ENCODE results near the gene HS3ST1. TPM values are rescaled to one million over a fixed set of nuclear protein-coding genes. Genes with fewer than 3 reads are reported as not detected.

HS3ST1 gene
- total RNA-seq, 1 donor, result under 0.01 TPM

- Histone ChIP-seq H3K4me2 (ENCODE audit: insufficient read depth, low read length) (no peak overlapping the region), H3K79me2 (ENCODE audit: insufficient read depth, low read length) (no peaks in the 10 kb centered on the region), H3K36me3 (ENCODE audit: insufficient read depth, low read length) (no peaks in the 10 kb centered on the region), H3K27me3 (ENCODE audit: insufficient read depth, low read length) (no peaks in the 10 kb centered on the region), H3K27ac (ENCODE audit: low read depth, low read length) (no peak overlapping the region), H3K9me3 (ENCODE audit: low read depth, low read length) (no peaks in the 10 kb centered on the region), H3K4me3 (ENCODE audit: insufficient read depth, low read length) (no peak overlapping the region), H4K20me1 (ENCODE audit: insufficient read depth, low read length) (no peaks in the 10 kb centered on the region), H2AFZ (ENCODE audit: low read length) (no peak overlapping the region), H3K4me1 (ENCODE audit: insufficient read depth, low read length) (no peaks in the 10 kb centered on the region)
- no peak for TF ChIP-seq CTCF (IDR thresholded peaks at IDR 0.05; ENCODE audit: extremely low read depth, low read depth, low read length)
- DNase-seq (ENCODE audit: insufficient read length, low spot score, missing footprints), result no peak
These were observed 42.9 kb upstream of the HS3ST1 start for GRCh38 chr4:11471618-11472017.

DNA sequence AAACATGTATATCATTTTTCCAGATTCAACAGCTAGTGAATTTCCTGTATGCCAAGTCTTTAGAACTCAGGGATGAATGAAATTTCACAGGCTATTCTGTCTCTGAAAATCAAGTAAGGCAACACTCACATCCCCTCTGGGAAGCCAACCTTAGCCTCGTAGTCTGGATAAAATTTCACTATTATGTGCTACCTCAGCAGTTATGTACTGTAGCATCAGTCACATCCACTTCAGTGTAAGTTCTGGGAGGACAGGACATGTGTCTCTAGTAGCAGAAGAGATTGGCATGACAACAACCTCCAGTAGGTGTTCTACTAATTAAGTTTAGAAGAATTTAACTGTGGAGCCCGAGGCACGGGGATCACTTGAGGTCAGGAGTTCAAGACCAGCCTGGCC is 42.4 kb upstream of the HS3ST1 start:
- no peak for TF ChIP-seq CTCF (IDR thresholded peaks at IDR 0.05; ENCODE audit: extremely low read depth, low read depth, low read length)
- H2AFZ ChIP-seq (ENCODE audit: low read length), result no peak overlapping the region
- H3K36me3 ChIP-seq (ENCODE audit: insufficient read depth, low read length), result no peaks in the 10 kb centered on the region
- no peak overlapping the region for H3K4me2 ChIP-seq (ENCODE audit: insufficient read depth, low read length)
- H3K4me3 ChIP-seq (ENCODE audit: insufficient read depth, low read length), result no peak overlapping the region
- no peaks in the 10 kb centered on the region for H3K4me1 ChIP-seq (ENCODE audit: insufficient read depth, low read length)
- H3K9me3 ChIP-seq (ENCODE audit: low read depth, low read length), result no peaks in the 10 kb centered on the region
- no peaks in the 10 kb centered on the region for H3K27me3 ChIP-seq (ENCODE audit: insufficient read depth, low read length)
- no peak overlapping the region for H3K27ac ChIP-seq (ENCODE audit: low read depth, low read length)
- no peaks in the 10 kb centered on the region for H4K20me1 ChIP-seq (ENCODE audit: insufficient read depth, low read length)
- no peaks in the 10 kb centered on the region for H3K79me2 ChIP-seq (ENCODE audit: insufficient read depth, low read length)
- DNase-seq (ENCODE audit: insufficient read length, low spot score, missing footprints), result no peak

GRCh38 chr4:11470438-11471045 is 41.8 kb upstream of the HS3ST1 start:
- Histone ChIP-seq H3K27ac (ENCODE audit: low read depth, low read length) (no peak overlapping the region), H3K4me1 (ENCODE audit: insufficient read depth, low read length) (no peaks in the 10 kb centered on the region), H3K4me3 (ENCODE audit: insufficient read depth, low read length) (no peak overlapping the region), H3K79me2 (ENCODE audit: insufficient read depth, low read length) (no peaks in the 10 kb centered on the region), H3K27me3 (ENCODE audit: insufficient read depth, low read length) (no peaks in the 10 kb centered on the region), H3K9me3 (ENCODE audit: low read depth, low read length) (no peaks in the 10 kb centered on the region), H4K20me1 (ENCODE audit: insufficient read depth, low read length) (no peaks in the 10 kb centered on the region), H3K36me3 (ENCODE audit: insufficient read depth, low read length) (no peaks in the 10 kb centered on the region), H3K4me2 (ENCODE audit: insufficient read depth, low read length) (no peak overlapping the region), H2AFZ (ENCODE audit: low read length) (no peak overlapping the region)
- no peak for TF ChIP-seq CTCF (IDR thresholded peaks at IDR 0.05; ENCODE audit: extremely low read depth, low read depth, low read length)
- DNase-seq (ENCODE audit: insufficient read length, low spot score, missing footprints), result no peak

DNA sequence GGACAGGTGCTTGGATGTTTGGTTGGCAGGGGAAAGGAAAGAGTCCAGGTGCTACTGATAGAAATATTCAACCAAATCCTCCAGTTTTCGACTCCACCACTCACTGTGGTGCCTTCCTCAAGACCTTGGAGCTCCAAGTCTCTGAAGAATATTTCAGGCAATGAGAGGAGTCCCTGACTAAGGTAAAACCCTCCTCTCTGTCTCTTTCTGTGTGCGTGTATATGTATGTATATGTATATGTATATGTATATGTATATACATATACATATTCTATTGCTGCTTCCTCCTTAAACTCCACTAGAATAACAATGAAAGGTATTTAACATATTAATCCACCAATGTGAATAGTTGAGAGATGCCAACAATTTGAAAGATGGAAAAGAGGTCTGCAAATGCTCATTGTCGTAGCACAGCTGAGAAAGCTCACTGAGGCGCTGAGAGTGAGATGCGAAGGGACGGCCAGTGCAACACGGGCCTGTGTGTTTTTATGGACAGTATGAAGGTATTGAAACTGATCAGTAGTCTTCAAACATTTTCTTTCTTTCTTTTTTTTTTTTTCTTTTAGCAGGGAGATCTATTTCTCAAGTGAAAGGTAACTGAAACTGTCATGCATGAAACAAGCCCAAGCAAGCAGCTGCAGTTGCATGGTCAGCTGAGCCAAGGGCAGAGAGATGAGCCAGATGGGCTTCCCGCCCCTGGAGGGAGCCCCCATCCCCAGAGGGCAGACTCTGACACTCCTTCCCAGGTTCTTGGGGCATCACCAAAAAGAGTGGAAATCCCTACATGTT is 41.1 kb upstream of the HS3ST1 start:
- no peak overlapping the region for H2AFZ ChIP-seq (ENCODE audit: low read length)
- H3K4me1 ChIP-seq (ENCODE audit: insufficient read depth, low read length), result no peaks in the 10 kb centered on the region
- H3K27me3 ChIP-seq (ENCODE audit: insufficient read depth, low read length), result no peaks in the 10 kb centered on the region
- no peak overlapping the region for H3K27ac ChIP-seq (ENCODE audit: low read depth, low read length)
- no peaks in the 10 kb centered on the region for H3K79me2 ChIP-seq (ENCODE audit: insufficient read depth, low read length)
- no peaks in the 10 kb centered on the region for H3K9me3 ChIP-seq (ENCODE audit: low read depth, low read length)
- DNase-seq (ENCODE audit: insufficient read length, low spot score, missing footprints), result no peak
- H3K36me3 ChIP-seq (ENCODE audit: insufficient read depth, low read length), result no peaks in the 10 kb centered on the region
- no peak overlapping the region for H3K4me2 ChIP-seq (ENCODE audit: insufficient read depth, low read length)
- no peak overlapping the region for H3K4me3 ChIP-seq (ENCODE audit: insufficient read depth, low read length)
- no peak for TF ChIP-seq CTCF (IDR thresholded peaks at IDR 0.05; ENCODE audit: extremely low read depth, low read depth, low read length)
- H4K20me1 ChIP-seq (ENCODE audit: insufficient read depth, low read length), result no peaks in the 10 kb centered on the region

All from osteoblast (primary cell).